Stomach smooth muscle (tissue), 2 donors: Measurements from ENCODE around the gene CCNY.

Experiments used
- H3K27ac ChIP-seq: one replicate; pipeline ENCODE4 v1.7.0; 2013; ENCODE audit warnings: mild to moderate bottlenecking, low read length, inconsistent platforms
- H3K27me3 ChIP-seq, 2 donors: one replicate each; pipeline ENCODE4 v1.7.0; 2013; ENCODE audit warnings: low read length in 2 of 2; ENCODE audit not compliant: insufficient read depth in 2 of 2, control insufficient read depth in 1 of 2
- H3K36me3 ChIP-seq, 2 donors: one replicate each; pipeline ENCODE4 v1.7.0; 2013; ENCODE audit warnings: low read length in 2 of 2; ENCODE audit not compliant: control insufficient read depth in 2 of 2, insufficient read depth in 2 of 2
- H3K4me1 ChIP-seq: one replicate; pipeline ENCODE4 v1.7.0; 2013; ENCODE audit warnings: low read length; ENCODE audit not compliant: control insufficient read depth, insufficient read depth
- H3K4me3 ChIP-seq, 2 donors: one replicate each; pipeline ENCODE4 v1.7.0; 2013; ENCODE audit warnings: low read length in 2 of 2
- H3K9ac ChIP-seq, 2 donors: one replicate each; pipeline ENCODE4 v1.7.0; 2013; ENCODE audit warnings: low read length in 2 of 2, mild to moderate bottlenecking in 1 of 2
- H3K9me3 ChIP-seq, 2 donors: one replicate each; pipeline ENCODE4 v1.7.0; 2013; ENCODE audit warnings: low read length in 2 of 2; ENCODE audit not compliant: control insufficient read depth in 2 of 2
- donor health status: healthy.
- donor health status: Pancreatic carcinoma.

Gene CCNY

DNA sequence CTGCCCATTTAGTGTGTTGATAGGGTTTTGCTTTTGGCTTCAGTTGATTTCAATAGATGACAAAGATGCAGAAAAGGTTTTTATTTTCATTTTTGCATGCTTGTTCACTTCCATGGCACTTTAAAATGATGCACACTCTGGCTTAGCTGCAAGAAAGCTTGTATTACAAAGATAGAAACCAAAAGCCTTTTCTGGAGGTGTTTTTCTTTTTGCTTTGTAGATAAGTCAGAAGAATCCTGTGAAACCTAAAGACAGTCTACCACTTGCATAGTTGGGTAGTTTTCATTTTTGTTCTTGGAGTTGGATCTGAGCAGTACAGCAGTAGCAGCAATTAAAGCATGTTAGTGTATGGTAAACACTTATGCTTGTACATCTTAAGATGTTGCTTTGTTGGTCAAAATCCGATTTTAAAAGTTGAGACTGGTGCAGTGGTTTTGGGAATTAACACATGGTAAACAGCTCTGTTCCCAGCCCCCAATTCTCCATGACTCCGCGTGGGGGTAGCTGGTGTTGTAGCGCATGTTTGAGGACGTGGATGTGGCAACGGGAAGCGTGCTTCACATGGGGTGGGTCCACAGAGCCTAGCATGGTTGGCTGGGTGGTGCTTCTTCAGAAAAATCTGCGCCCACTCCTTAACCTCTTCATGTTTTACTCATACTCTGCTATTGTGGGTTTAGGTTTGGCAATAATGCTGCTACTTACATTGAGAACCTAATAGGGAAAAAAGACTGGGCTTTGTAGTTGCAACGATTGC, 19.8 kb downstream of the CCNY start:
- Histone ChIP-seq H3K27ac (no peak overlapping the region), H3K4me1 (peaks cover 19% of the 10 kb centered on the region), H3K4me3 (no peak overlapping the region), H3K36me3 (peaks cover 0 to 2% of the 10 kb centered on the region in 2 donors), H3K27me3 (no peaks in the 10 kb centered on the region), H3K9me3 (no peaks in the 10 kb centered on the region), H3K9ac (no peak overlapping the region)

DNA sequence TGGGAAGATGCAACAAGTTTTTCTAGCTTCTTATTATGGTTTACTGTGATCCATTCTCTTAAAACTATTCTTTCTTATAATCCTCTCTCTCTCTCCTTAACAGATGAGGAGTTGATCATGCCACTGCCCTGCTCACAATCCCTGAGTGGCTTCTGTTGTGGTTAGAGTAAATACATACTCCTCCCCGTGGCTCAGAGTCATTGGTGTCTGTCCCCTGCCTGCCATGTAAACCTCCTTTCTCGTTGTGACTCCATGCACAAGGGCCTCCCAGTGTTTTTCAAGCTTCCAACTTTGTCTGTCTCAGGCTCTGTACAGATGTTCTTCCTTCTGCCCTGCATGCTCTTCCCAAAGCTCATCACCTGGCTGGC, 20.4 kb downstream of the CCNY start:
- H3K9ac ChIP-seq, result no peak overlapping the region
- no peak overlapping the region for H3K4me3 ChIP-seq
- H3K9me3 ChIP-seq, result no peaks in the 10 kb centered on the region
- no peak overlapping the region for H3K27ac ChIP-seq
- H3K4me1 ChIP-seq, result peaks cover 19% of the 10 kb centered on the region
- H3K27me3 ChIP-seq, result no peaks in the 10 kb centered on the region
- peaks cover 0 to 2% of the 10 kb centered on the region in 2 donors for H3K36me3 ChIP-seq

DNA sequence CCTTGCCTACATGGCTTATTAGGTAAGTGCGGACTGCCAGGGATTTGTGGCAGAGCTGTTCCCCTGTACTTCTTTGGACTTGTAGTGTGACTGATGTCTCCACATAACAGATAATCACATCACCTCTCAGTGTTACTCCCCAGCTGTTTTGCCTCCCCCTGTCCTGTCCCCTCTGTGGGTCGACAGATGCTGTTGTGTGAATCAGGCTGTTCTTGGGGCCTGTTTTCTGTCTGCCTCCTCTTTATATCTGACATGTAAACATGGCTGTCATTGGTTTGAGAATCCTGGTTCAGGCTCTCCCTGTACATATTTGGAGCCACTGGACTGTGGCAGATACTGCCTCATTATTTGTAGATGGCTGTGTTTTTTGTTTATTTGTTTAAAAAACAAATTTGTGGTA, 22.7 kb downstream of the CCNY start:
- Histone ChIP-seq H3K9ac (peak overlapping the region in 1 of 2 donors; percentile 30), H3K9me3 (no peaks in the 10 kb centered on the region), H3K4me3 (peak overlapping the region in 1 of 2 donors; percentile 29), H3K27ac (no peak overlapping the region), H3K27me3 (no peaks in the 10 kb centered on the region), H3K4me1 (peaks cover 11% of the 10 kb centered on the region), H3K36me3 (peaks cover 0 to 2% of the 10 kb centered on the region in 2 donors)

DNA sequence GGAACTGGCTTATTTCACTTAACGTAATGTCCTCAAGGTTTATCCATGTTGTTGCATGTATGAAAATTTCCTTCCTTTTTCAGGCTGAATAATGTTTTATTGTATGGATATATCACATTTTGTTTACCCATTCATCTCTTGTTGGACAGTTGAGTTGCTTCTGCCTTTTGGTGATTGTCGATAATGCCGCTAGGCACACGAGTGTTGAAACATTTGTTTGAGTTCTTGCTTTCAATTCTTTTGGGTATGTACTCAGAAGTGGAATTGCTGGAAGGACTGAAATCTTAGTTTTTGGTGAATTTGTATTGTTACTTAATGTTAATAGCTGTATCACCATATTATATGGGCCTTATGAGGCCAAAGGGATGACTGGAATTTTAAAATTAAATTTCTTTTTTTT, 23.6 kb downstream of the CCNY start:
- H3K4me3 ChIP-seq, result no peak overlapping the region
- no peak overlapping the region for H3K27ac ChIP-seq
- no peaks in the 10 kb centered on the region for H3K27me3 ChIP-seq
- no peaks in the 10 kb centered on the region for H3K9me3 ChIP-seq
- peaks cover 0 to 2% of the 10 kb centered on the region in 2 donors for H3K36me3 ChIP-seq
- H3K4me1 ChIP-seq, result peaks cover 11% of the 10 kb centered on the region
- H3K9ac ChIP-seq, result no peak overlapping the region

DNA sequence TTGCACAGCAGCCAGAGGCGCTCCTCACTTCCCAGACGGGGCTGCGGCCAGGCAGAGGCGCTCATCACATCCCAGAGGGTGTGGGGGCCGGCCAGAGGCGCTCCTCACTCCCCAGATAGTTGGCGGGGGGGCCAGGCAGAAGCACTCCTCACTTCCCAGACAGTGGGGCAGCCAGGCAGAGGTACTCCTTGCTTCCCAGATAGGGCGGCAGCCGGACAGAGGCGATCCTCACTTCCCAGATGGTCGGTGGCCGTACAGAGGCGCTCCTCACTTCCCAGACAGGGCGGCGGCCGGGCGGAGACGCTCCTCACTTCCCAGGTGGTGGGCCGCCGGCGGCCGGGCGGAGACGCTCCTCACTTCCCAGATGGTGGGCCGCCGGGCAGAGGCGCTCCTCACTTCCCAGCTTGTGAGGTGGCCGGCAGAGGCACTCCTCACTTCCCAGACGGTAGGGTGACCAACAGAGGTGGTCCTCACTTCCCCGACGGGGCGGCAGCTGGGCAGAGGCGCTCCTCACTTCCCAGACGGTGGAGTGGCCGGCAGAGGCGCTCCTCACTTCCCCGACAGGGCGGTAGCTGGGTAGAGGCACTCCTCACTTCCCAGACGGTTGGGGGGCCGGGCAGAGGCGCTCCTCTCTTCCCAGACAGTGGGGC, 26.5 kb downstream of the CCNY start:
- Histone ChIP-seq H3K9me3 (no peaks in the 10 kb centered on the region), H3K27me3 (no peaks in the 10 kb centered on the region), H3K9ac (no peak overlapping the region), H3K4me1 (peaks cover 11% of the 10 kb centered on the region), H3K4me3 (no peak overlapping the region), H3K36me3 (peaks cover 0 to 2% of the 10 kb centered on the region in 2 donors), H3K27ac (no peak overlapping the region)

DNA sequence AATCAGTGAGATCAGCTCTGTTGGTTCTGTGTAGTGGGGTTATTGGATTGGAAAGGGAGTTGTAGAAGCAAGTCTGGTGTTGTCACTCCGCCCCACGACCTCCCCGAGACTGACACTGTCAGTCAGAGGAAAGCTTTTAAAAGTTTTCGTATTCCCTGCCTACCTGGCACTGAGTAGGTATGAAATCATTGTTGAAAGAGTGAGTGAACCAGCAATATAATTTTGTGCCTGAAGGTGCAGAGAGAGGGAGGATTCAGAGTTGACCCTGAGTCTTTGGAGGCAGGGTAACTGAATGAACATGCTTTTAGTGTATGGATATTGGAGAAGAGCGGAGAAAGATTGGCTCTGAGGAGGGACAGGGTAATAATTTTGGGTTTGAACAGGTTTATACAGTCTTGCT, 27.3 kb downstream of the CCNY start:
- no peak overlapping the region for H3K27ac ChIP-seq
- no peaks in the 10 kb centered on the region for H3K9me3 ChIP-seq
- peaks cover 0 to 2% of the 10 kb centered on the region in 2 donors for H3K36me3 ChIP-seq
- no peak overlapping the region for H3K9ac ChIP-seq
- peaks cover 8% of the 10 kb centered on the region for H3K4me1 ChIP-seq
- no peak overlapping the region for H3K4me3 ChIP-seq
- H3K27me3 ChIP-seq, result no peaks in the 10 kb centered on the region

DNA sequence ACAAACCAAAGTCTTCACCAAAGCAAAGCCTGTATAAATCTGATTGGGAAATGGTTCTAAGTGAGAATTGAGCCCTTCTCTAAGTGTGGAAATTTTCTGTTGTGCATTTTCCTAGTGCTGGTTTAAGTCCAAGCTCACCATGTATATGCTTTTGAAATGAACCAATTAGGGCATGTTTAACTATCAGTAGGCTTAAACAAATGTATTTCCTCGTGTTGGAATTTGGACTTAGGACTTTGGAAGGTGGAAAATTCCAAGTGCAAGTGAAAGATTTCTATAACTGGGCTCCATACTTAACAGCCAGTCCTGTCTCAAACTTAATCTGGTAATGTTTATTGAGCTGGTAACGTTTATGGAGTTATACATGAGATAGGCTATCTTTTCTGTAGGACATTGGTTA, 28.5 kb downstream of the CCNY start:
- Histone ChIP-seq H3K27ac (no peak overlapping the region), H3K27me3 (no peaks in the 10 kb centered on the region), H3K9ac (no peak overlapping the region), H3K36me3 (no peaks in the 10 kb centered on the region), H3K9me3 (no peaks in the 10 kb centered on the region), H3K4me1 (peaks cover 7% of the 10 kb centered on the region), H3K4me3 (peak overlapping the region in 1 of 2 donors; percentile 16)

DNA sequence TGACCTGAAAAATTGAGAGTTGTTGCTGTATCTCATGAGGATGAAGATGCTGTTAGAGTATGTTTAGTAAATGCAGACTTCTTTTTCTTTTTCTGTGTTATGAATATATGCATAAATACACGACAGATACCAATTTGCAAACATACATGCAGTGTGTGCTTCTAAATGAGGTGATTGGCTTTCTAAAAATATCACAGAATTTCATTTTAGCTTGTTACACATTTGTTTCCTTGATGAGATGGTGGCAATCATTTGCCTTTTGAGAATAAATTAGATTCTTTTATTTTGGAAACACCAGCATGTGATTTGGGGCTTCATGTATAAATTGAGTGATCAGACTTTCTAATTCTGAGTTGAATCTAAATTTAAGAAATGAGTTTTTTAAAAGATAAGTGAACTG, 29.7 kb downstream of the CCNY start:
- no peaks in the 10 kb centered on the region for H3K27me3 ChIP-seq
- H3K4me3 ChIP-seq, result no peak overlapping the region
- H3K4me1 ChIP-seq, result peaks cover 7% of the 10 kb centered on the region
- H3K9me3 ChIP-seq, result no peaks in the 10 kb centered on the region
- no peak overlapping the region for H3K9ac ChIP-seq
- no peak overlapping the region for H3K27ac ChIP-seq
- no peaks in the 10 kb centered on the region for H3K36me3 ChIP-seq

DNA sequence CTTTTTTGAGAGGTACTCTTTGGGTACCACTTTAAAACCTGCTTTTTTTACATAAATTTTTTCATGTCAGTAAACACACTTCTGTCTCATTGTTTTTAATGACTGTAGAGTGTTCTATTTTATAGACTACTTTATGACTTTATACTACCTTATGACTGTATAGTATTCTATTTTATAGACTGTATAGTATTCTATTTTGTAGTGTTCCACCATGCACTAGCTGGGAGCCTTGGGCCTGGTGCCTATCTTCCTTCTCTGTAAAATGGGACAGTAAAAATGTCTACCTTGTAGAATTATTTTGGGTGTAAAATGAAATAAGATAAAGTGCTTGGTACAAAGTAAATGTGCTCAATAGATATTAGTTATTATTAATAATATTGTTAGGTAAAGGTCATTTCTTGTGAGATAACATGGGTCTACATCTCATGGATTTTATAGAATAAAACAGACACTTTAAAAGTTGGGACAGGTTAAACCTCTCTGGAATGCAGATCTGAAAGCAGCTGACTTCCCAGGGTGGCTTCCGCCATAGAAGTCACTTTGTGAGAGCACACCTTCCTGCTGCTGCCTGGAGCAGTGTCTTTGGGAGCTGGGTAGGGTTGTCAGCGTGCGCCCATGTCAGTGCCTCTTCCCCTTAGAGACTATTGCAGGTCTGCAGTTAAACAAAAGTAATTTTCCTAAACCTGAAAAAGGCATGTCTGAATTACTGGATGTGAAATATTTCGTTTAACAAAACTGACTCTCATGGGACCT, 31.0 kb downstream of the CCNY start:
- no peak overlapping the region for H3K4me3 ChIP-seq
- no peak overlapping the region for H3K9ac ChIP-seq
- H3K9me3 ChIP-seq, result no peaks in the 10 kb centered on the region
- H3K4me1 ChIP-seq, result peaks cover 17% of the 10 kb centered on the region
- H3K36me3 ChIP-seq, result no peaks in the 10 kb centered on the region
- H3K27me3 ChIP-seq, result no peaks in the 10 kb centered on the region
- H3K27ac ChIP-seq, result no peak overlapping the region

DNA sequence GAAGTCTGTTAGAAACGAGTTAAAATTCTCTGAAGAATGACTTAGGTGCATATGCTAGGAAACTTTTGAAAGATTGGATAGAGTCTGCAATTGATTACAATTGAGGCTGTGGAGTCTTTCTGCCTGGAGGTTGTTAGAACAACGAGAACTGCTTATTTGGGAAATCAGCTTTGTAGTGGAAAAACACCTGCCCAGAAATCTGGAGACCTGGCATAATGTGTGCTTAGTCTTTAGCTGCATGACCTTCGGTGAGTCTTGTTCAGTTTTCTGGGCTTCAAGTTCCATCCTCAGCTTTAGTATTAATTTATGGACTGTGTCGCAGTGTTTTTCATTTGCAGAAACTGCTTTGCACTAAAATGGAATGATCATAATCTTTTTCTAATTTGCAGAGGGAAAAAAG, 31.7 kb downstream of the CCNY start:
- Histone ChIP-seq H3K4me3 (no peak overlapping the region), H3K36me3 (no peaks in the 10 kb centered on the region), H3K9me3 (no peaks in the 10 kb centered on the region), H3K27me3 (no peaks in the 10 kb centered on the region), H3K4me1 (peaks cover 24% of the 10 kb centered on the region), H3K9ac (no peak overlapping the region), H3K27ac (no peak overlapping the region)
